Uterus (tissue), 4 donors: ENCODE measurements around the gene TRIP10. TPM values are rescaled to one million over a fixed set of nuclear protein-coding genes. Genes with fewer than 3 reads are reported as not detected.
A peak's percentile ranks its signal among the peaks of the same experiment; 100 is the strongest.
"Not testable (repeated sequence)": the region's sequence is repeated elsewhere in the genome, so short reads cannot be mapped to it uniquely, and the experiment has no call there.

Experiments used
- DNase-seq, 2 donors: peaks; one replicate each; pipeline ENCODE4 v3.0.0-alpha.2; 2019 to 2020
- H3K27ac ChIP-seq, 2 donors: fragments of 200-600 bp; sonication (generic); 1 replicate in 1 of 2; 2 replicates in 1 of 2; pipeline ENCODE4 v1.5.1; 2016 to 2018
- H3K27me3 ChIP-seq, 2 donors: fragments of 200-600 bp; sonication (generic); one replicate each; pipeline ENCODE4 v1.5.1; 2018 to 2019; ENCODE audit warnings: control low read depth in 1 of 2
- H3K36me3 ChIP-seq, 2 donors: fragments of 200-600 bp; sonication (generic); one replicate each; pipeline ENCODE4 v1.5.1; 2019; ENCODE audit warnings: control low read depth in 1 of 2
- H3K4me1 ChIP-seq, 2 donors: fragments of 200-600 bp; sonication (generic); one replicate each; pipeline ENCODE4 v1.5.1; 2018 to 2019; ENCODE audit warnings: control low read depth in 1 of 2
- H3K4me3 ChIP-seq, 2 donors: fragments of 200-600 bp; sonication (generic); 1 replicate in 1 of 2; 2 replicates in 1 of 2; pipeline ENCODE4 v1.5.1; 2018 to 2019; ENCODE audit warnings: mild to moderate bottlenecking in 1 of 2
- H3K9me3 ChIP-seq, 2 donors: fragments of 200-600 bp; sonication (generic); one replicate each; pipeline ENCODE4 v1.5.1; 2019; ENCODE audit warnings: control low read depth in 1 of 2
- POLR2A ChIP-seq, 2 donors: fragments of 450-650 bp; IDR thresholded peaks; one replicate each; pipeline ENCODE4 v1.6.1; 2016; ENCODE audit warnings: antibody characterized with exemption in 2 of 2, mild to moderate bottlenecking in 1 of 2, moderate library complexity in 1 of 2
- intact Hi-C: fragments of 100-400 bp; cut with DNase I; formaldehyde crosslinking; loops from one replicate; pipeline ENCODE4 v1.15.1; 2023; ENCODE audit warnings: low total_unique reads
- total RNA-seq, 4 donors: library from RNA; depleted of rRNA in 3 of 4; stranded (reverse); fragments of >200 nt in 3 of 4; gene quantifications; one replicate each; pipeline versions ENCODE4 v1.1.0 to v1.2.4, GENCODE V29; 2014 to 2023
- TF ChIP-seq, protein P1 (sequence below), 4 experiments: fragments of 200-600 bp in 2 of 4; fragments of 450-650 bp in 2 of 4; sonication (generic) in 2 of 4; IDR thresholded peaks; one replicate each; pipeline ENCODE4 v1.5.1; 2016 to 2019; ENCODE audit warnings: antibody characterized with exemption in 4 of 4, mild to moderate bottlenecking in 2 of 4, moderate library complexity in 1 of 4
- donor health status: DM: yes; HTN: yes; CAD: no.

TRIP10 gene
- total RNA-seq, 4 donors from 2014 or later, result 36.0 to 144 (median 48.2) TPM

- Histone ChIP-seq H3K27me3 (peaks cover 0 to 9% of the 10 kb centered on the region in 2 donors), H3K9me3 (no peaks in the 10 kb centered on the region), H3K27ac (no peak overlapping the region), H3K36me3 (no peaks in the 10 kb centered on the region), H3K4me1 (no peaks in the 10 kb centered on the region), H3K4me3 (no peak overlapping the region)
- intact Hi-C loops, result no loop called here
- TF ChIP-seq, protein P1, sequence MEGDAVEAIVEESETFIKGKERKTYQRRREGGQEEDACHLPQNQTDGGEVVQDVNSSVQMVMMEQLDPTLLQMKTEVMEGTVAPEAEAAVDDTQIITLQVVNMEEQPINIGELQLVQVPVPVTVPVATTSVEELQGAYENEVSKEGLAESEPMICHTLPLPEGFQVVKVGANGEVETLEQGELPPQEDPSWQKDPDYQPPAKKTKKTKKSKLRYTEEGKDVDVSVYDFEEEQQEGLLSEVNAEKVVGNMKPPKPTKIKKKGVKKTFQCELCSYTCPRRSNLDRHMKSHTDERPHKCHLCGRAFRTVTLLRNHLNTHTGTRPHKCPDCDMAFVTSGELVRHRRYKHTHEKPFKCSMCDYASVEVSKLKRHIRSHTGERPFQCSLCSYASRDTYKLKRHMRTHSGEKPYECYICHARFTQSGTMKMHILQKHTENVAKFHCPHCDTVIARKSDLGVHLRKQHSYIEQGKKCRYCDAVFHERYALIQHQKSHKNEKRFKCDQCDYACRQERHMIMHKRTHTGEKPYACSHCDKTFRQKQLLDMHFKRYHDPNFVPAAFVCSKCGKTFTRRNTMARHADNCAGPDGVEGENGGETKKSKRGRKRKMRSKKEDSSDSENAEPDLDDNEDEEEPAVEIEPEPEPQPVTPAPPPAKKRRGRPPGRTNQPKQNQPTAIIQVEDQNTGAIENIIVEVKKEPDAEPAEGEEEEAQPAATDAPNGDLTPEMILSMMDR (IDR thresholded peaks at IDR 0.05), result no peak
- TF ChIP-seq POLR2A (IDR thresholded peaks at IDR 0.05), result no peak
- DNase-seq, result no peak
Observed at GRCh38 chr19:6767081-6767356, 27.5 kb downstream of the TRIP10 start.

DNA sequence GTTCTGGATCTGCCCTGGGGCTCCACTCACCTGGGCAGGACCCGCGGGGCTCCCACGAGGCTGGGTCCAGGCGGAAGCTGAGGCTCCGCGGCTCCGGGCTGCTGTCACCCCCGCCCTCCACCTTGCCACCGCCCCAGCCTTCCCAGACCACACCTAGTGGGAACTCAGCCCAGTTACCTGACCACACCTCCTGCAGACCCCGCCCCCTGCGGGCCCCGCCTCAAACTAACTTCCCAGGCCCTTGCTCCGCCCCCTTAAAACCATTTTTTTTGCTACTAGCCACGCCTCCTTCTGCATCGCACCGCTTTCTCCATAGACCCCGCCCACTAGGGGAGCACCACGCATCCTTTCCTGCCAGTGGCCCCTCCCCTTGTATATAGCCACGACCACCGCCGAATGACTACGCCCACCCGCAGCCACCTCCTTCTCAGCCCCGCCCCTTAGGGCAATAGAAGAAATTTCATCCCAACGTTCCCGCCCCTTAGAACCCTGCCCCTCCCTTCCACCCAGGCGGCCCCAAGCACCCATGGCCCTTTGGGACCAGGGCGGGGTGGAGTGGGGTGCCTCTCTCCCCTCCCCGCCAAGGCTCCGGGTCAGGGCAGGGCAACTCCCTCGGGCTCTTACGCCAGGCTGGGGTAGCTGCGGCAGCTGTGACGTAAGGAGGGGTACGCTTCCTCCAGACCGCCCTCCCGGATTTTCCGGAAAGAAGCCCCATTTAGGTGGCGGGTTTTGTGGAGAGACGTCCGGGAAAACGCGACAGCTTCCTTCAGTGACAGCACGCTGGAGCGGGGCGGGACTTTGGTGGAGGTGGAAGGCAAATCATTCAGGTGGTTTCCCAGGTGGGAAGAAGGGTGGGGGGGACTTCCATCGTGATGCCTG lies 28.1 kb downstream of the TRIP10 start, which contains the start of gene SH2D3A:
TSS of gene SH2D3A (minus strand) at position 79 of the 879 bp plus-strand sequence. CDS start 3,687 bp downstream, outside the sequence.
- Histone ChIP-seq H3K36me3 (no peaks in the 10 kb centered on the region), H3K27me3 (peaks cover 0 to 9% of the 10 kb centered on the region in 2 donors), H3K4me3 (no peak within 1 kb of the TSS), H3K4me1 (no peaks in the 10 kb centered on the region), H3K9me3 (no peaks in the 10 kb centered on the region), H3K27ac (no peak within 1 kb of the TSS)
- TF ChIP-seq, protein P1 (IDR thresholded peaks at IDR 0.05), result no peak
- TF ChIP-seq POLR2A (IDR thresholded peaks at IDR 0.05), result peak in 1 of 2 donors; percentile 49
- intact Hi-C loops, result no loop called here
- DNase-seq, result peak; percentile 40 to 43

GRCh38 chr19:6768236-6768785 lies 28.8 kb downstream of the TRIP10 start:
- no peaks in the 10 kb centered on the region for H3K36me3 ChIP-seq
- peaks cover 0 to 9% of the 10 kb centered on the region in 2 donors for H3K27me3 ChIP-seq
- no peaks in the 10 kb centered on the region for H3K9me3 ChIP-seq
- no peak for TF ChIP-seq POLR2A (IDR thresholded peaks at IDR 0.05)
- TF ChIP-seq, protein P1 (IDR thresholded peaks at IDR 0.05), result no peak
- intact Hi-C loops, result no loop called here
- no peaks in the 10 kb centered on the region for H3K4me1 ChIP-seq
- no peak overlapping the region for H3K27ac ChIP-seq
- no peak for DNase-seq
- no peak overlapping the region for H3K4me3 ChIP-seq

GRCh38 chr19:6769006-6769619 lies 29.6 kb downstream of the TRIP10 start:
- no peaks in the 10 kb centered on the region for H3K36me3 ChIP-seq
- peaks cover 0 to 9% of the 10 kb centered on the region in 2 donors for H3K27me3 ChIP-seq
- intact Hi-C loops, result no loop called here
- no peak for DNase-seq
- TF ChIP-seq, protein P1 (IDR thresholded peaks at IDR 0.05), result peak in 2 of 4 experiments; percentile 5 to 24
- no peak for TF ChIP-seq POLR2A (IDR thresholded peaks at IDR 0.05)
- no peaks in the 10 kb centered on the region for H3K9me3 ChIP-seq
- no peaks in the 10 kb centered on the region for H3K4me1 ChIP-seq
- no peak overlapping the region for H3K27ac ChIP-seq
- H3K4me3 ChIP-seq, result no peak overlapping the region

DNA sequence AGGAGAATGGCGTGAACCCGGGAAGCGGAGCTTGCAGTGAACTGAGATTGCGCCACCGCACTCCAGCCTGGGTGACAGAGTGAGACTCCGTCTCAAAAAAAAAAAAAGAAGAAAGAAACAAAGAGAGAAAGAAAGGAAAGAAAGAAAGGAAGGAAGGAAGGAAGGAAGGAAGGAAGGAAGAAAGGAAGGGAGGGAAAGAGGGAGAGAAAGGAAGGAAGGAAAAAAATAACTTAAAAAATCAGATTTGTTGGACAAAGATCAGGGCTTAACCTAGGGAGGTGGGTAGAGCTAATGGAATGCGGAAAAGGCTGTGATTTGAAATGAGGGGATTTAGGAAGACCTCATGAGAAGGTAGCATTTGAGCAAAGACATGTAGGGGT lies 32.2 kb downstream of the TRIP10 start:
- H3K27ac ChIP-seq, H3K27me3 ChIP-seq, H3K9me3 ChIP-seq, DNase-seq, H3K36me3 ChIP-seq, H3K4me3 ChIP-seq, intact Hi-C loops, H3K4me1 ChIP-seq: not testable (repeated sequence)
